Activated naive CD8-positive, alpha-beta T cell treated with anti-CD3 and anti-CD28 coated beads, Interleukin-2, amount 50 U/mL, for 24 hours (primary cell): ENCODE results near the gene NOLC1.

ENCODE experiments used
- ATAC-seq: fragments of 150-1000 bp; cut with Tn5 transposase; one replicate; pipeline ENCODE4 v1.10.0; 2021
- DNase-seq: peaks from one replicate; pipeline ENCODE4 v3.0.0; 2021
- H3K27ac Mint-ChIP-seq: one replicate; pipeline ENCODE4 v1.8.0; 2021; ENCODE audit warnings: mild to moderate bottlenecking, mixed read lengths
- H3K27me3 Mint-ChIP-seq: one replicate; pipeline ENCODE4 v1.8.0; 2021; ENCODE audit warnings: mixed read lengths
- H3K36me3 Mint-ChIP-seq: one replicate; pipeline ENCODE4 v1.8.0; 2021; ENCODE audit warnings: low read depth, mixed read lengths
- H3K4me1 Mint-ChIP-seq: one replicate; pipeline ENCODE4 v1.8.0; 2021; ENCODE audit warnings: mixed read lengths
- H3K4me3 Mint-ChIP-seq: one replicate; pipeline ENCODE4 v1.8.0; 2021; ENCODE audit warnings: mild to moderate bottlenecking, moderate library complexity, mixed read lengths
- H3K9me3 Mint-ChIP-seq: one replicate; pipeline ENCODE4 v1.8.0; 2021; ENCODE audit warnings: mixed read lengths

Gene NOLC1

GRCh38 chr10:102118867-102119266 lies 33.3 kb upstream of the NOLC1 start:
- Mint-ChIP-seq H3K4me1 (peaks cover 59% of the 10 kb centered on the region), H3K4me3 (peak overlapping the region; percentile 92), H3K27me3 (no peaks in the 10 kb centered on the region), H3K27ac (peak overlapping the region; percentile 95), H3K9me3 (no peaks in the 10 kb centered on the region), H3K36me3 (no peaks in the 10 kb centered on the region)
- DNase-seq (peak; percentile 39), ATAC-seq (no peak)

- DNase-seq = peak; percentile 65
- no peaks in the 10 kb centered on the region for H3K36me3 Mint-ChIP-seq
- H3K4me1 Mint-ChIP-seq = peaks cover 58% of the 10 kb centered on the region
Observed at GRCh38 chr10:102119417-102120141, 32.6 kb upstream of the NOLC1 start.

GRCh38 chr10:102120142-102120990 lies 31.8 kb upstream of the NOLC1 start, which contains the start of gene LDB1:
TSS of gene LDB1 (minus strand) at chr10:102120368. CDS start at chr10:102120110, 258 bp downstream.
- DNase-seq (peak; percentile 73), ATAC-seq (peak; percentile 44)
- peak within 1 kb of the TSS; percentile 92 for H3K4me3 Mint-ChIP-seq
- H3K36me3 Mint-ChIP-seq = no peaks in the 10 kb centered on the region
- no peaks in the 10 kb centered on the region for H3K27me3 Mint-ChIP-seq
- peak within 1 kb of the TSS; percentile 95 for H3K27ac Mint-ChIP-seq
- peaks cover 52% of the 10 kb centered on the region for H3K4me1 Mint-ChIP-seq
- H3K9me3 Mint-ChIP-seq = no peaks in the 10 kb centered on the region

More at GRCh38 chr10:102119417-102120141, 32.6 kb upstream of the NOLC1 start:
- no peaks in the 10 kb centered on the region for H3K27me3 Mint-ChIP-seq
- H3K9me3 Mint-ChIP-seq = no peaks in the 10 kb centered on the region
- H3K4me3 Mint-ChIP-seq = peak overlapping the region; percentile 92
- peak; percentile 17 for ATAC-seq
- H3K27ac Mint-ChIP-seq = peak overlapping the region; percentile 95

GRCh38 chr10:102120991-102121738 lies 31.0 kb upstream of the NOLC1 start:
- Mint-ChIP-seq H3K36me3 (no peaks in the 10 kb centered on the region), H3K27ac (peak overlapping the region; percentile 81), H3K4me1 (peaks cover 44% of the 10 kb centered on the region), H3K9me3 (no peaks in the 10 kb centered on the region), H3K27me3 (no peaks in the 10 kb centered on the region), H3K4me3 (peak overlapping the region; percentile 92)
- no peak for ATAC-seq
- DNase-seq = peak; percentile 26

GRCh38 chr10:102121739-102122372 lies 30.3 kb upstream of the NOLC1 start:
- H3K27ac Mint-ChIP-seq = no peak overlapping the region
- DNase-seq (no peak), ATAC-seq (no peak)
- peaks cover 37% of the 10 kb centered on the region for H3K4me1 Mint-ChIP-seq
- no peaks in the 10 kb centered on the region for H3K27me3 Mint-ChIP-seq
- no peaks in the 10 kb centered on the region for H3K9me3 Mint-ChIP-seq
- peaks cover 2% of the 10 kb centered on the region for H3K36me3 Mint-ChIP-seq
- H3K4me3 Mint-ChIP-seq = peak overlapping the region; percentile 92

GRCh38 chr10:102122450-102122849 lies 29.7 kb upstream of the NOLC1 start:
- H3K36me3 Mint-ChIP-seq = peaks cover 2% of the 10 kb centered on the region
- no peaks in the 10 kb centered on the region for H3K9me3 Mint-ChIP-seq
- no peak overlapping the region for H3K27ac Mint-ChIP-seq
- H3K4me3 Mint-ChIP-seq = no peak overlapping the region
- peaks cover 31% of the 10 kb centered on the region for H3K4me1 Mint-ChIP-seq
- DNase-seq (no peak), ATAC-seq (no peak)
- H3K27me3 Mint-ChIP-seq = no peaks in the 10 kb centered on the region

GRCh38 chr10:102123223-102123622 lies 29.0 kb upstream of the NOLC1 start:
- DNase-seq = no peak
- H3K4me1 Mint-ChIP-seq = peaks cover 24% of the 10 kb centered on the region
- H3K36me3 Mint-ChIP-seq = peaks cover 2% of the 10 kb centered on the region
- peak overlapping the region; percentile 10 for H3K27ac Mint-ChIP-seq
- H3K27me3 Mint-ChIP-seq = no peaks in the 10 kb centered on the region
- no peaks in the 10 kb centered on the region for H3K9me3 Mint-ChIP-seq
- ATAC-seq = no peak
- H3K4me3 Mint-ChIP-seq = no peak overlapping the region

GRCh38 chr10:102131286-102132170 lies 20.7 kb upstream of the NOLC1 start:
- peaks cover 40% of the 10 kb centered on the region for H3K4me1 Mint-ChIP-seq
- H3K27me3 Mint-ChIP-seq = peaks cover 3% of the 10 kb centered on the region
- peak overlapping the region; percentile 100 for H3K27ac Mint-ChIP-seq
- peaks cover 29% of the 10 kb centered on the region for H3K36me3 Mint-ChIP-seq
- DNase-seq (no peak), ATAC-seq (no peak)
- no peaks in the 10 kb centered on the region for H3K9me3 Mint-ChIP-seq
- peak overlapping the region; percentile 100 for H3K4me3 Mint-ChIP-seq

GRCh38 chr10:102132193-102132562 lies 20.0 kb upstream of the NOLC1 start:
- peak overlapping the region; percentile 100 for H3K27ac Mint-ChIP-seq

GRCh38 chr10:102132563-102133372 lies 19.4 kb upstream of the NOLC1 start, which contains the start of gene PPRC1:
TSS of gene PPRC1 (plus strand) at chr10:102133040. CDS start at chr10:102133069, 29 bp downstream.
- Mint-ChIP-seq H3K9me3 (no peaks in the 10 kb centered on the region), H3K27ac (peak within 1 kb of the TSS; percentile 100), H3K4me1 (peaks cover 48% of the 10 kb centered on the region), H3K27me3 (peaks cover 3% of the 10 kb centered on the region), H3K36me3 (peaks cover 32% of the 10 kb centered on the region), H3K4me3 (peak within 1 kb of the TSS; percentile 100)
- DNase-seq (peak; percentile 95), ATAC-seq (peak; percentile 96)

More at GRCh38 chr10:102132193-102132562, 20.0 kb upstream of the NOLC1 start:
- no peaks in the 10 kb centered on the region for H3K9me3 Mint-ChIP-seq
- peaks cover 27% of the 10 kb centered on the region for H3K36me3 Mint-ChIP-seq
- peaks cover 3% of the 10 kb centered on the region for H3K27me3 Mint-ChIP-seq
- DNase-seq = no peak
- H3K4me1 Mint-ChIP-seq = peaks cover 44% of the 10 kb centered on the region
- H3K4me3 Mint-ChIP-seq = peak overlapping the region; percentile 100
- ATAC-seq = no peak

GRCh38 chr10:102133373-102134195 lies 18.6 kb upstream of the NOLC1 start:
- Mint-ChIP-seq H3K27me3 (peaks cover 3% of the 10 kb centered on the region), H3K9me3 (no peaks in the 10 kb centered on the region), H3K27ac (peak overlapping the region; percentile 100), H3K36me3 (peaks cover 38% of the 10 kb centered on the region), H3K4me1 (peaks cover 48% of the 10 kb centered on the region), H3K4me3 (peak overlapping the region; percentile 100)
- peak; percentile 47 for ATAC-seq
- peak; percentile 79 for DNase-seq

- H3K27me3 Mint-ChIP-seq = peaks cover 3% of the 10 kb centered on the region
- H3K4me1 Mint-ChIP-seq = peaks cover 48% of the 10 kb centered on the region
- no peaks in the 10 kb centered on the region for H3K9me3 Mint-ChIP-seq
- no peak for DNase-seq
- peak overlapping the region; percentile 100 for H3K27ac Mint-ChIP-seq
- H3K4me3 Mint-ChIP-seq = peak overlapping the region; percentile 100
- H3K36me3 Mint-ChIP-seq = peaks cover 46% of the 10 kb centered on the region
- no peak for ATAC-seq
Observed at GRCh38 chr10:102134416-102134815, 17.8 kb upstream of the NOLC1 start.
